HG03103 (cell line): ENCODE measurements around the gene LRMDA.

ENCODE experiments used
- ATAC-seq: cut with Tn5 transposase; IDR thresholded peaks from one replicate; pipeline ENCODE4 v1.9.1; 2021; ENCODE audit warnings: low read depth; ENCODE audit not compliant: unreplicated experiment

Gene LRMDA

GRCh38 chr10:75531571-75532031, 100.2 kb downstream of the LRMDA start:
- ATAC-seq, result no peak

- no peak for ATAC-seq
These were observed 101.0 kb downstream of the LRMDA start for GRCh38 chr10:75532253-75532924.

DNA sequence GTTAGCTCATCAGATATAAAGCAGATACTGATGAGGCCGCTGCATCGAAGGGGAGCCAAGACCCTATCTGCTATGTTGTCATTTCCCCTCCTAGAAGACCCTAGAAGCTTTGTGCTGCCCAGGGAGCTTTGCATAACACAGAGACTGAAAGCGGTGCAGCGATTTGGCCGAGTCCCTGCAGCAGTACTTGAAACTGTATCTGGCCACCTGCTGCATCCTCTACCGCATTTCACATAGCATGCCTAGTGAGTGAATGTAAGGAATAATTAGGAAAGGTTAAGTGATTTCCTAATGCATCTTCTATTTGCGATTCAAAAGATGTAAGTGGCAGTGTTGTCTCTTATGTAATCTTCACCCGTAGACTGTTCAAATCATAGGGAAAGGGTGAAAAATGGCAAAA, 106.7 kb downstream of the LRMDA start:
- ATAC-seq, result no peak

GRCh38 chr10:75538765-75539164, 107.3 kb downstream of the LRMDA start:
- ATAC-seq, result no peak

- ATAC-seq, result no peak
These were observed 109.0 kb downstream of the LRMDA start for GRCh38 chr10:75540357-75540966.

DNA sequence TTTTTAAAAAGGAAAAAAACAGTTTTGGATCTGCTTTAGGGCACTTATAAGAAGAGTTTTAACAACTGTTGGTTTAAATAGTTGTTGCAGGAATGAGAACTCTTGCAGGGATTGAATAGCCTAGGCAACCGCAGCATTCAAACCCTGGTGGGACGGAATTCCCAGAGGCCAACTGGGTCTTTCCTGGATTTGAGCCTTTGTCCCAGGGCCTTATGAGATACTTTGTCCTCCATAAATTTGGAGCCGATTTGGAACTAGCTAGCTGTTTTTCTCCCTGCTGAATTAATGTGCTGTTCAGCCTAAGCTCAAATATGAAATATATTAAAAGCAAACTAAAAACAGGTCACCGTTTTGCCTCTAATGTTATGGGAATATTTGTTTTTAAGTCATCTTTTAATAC, 109.6 kb downstream of the LRMDA start:
- ATAC-seq, result no peak

DNA sequence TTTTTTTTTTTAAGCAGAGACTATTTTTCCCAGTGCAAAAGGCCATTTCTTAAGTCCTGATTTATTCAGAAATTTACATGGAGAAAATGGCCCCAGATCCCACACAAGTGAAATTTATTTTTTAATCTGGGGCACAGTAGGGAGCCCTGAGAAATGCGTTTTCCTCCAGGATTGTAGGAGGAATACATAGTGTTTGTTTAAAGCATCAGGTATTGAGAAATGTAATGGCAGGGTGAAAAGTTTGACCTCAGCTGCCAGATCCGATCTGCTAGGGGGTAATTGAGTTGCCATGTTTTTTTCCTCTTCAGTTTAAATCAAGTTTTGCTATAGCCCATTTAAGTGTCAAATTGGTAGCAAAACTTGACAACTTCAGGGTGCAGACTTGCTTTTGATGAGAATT, 110.0 kb downstream of the LRMDA start:
- ATAC-seq, result no peak

GRCh38 chr10:75542084-75542483, 110.7 kb downstream of the LRMDA start:
- no peak for ATAC-seq

DNA sequence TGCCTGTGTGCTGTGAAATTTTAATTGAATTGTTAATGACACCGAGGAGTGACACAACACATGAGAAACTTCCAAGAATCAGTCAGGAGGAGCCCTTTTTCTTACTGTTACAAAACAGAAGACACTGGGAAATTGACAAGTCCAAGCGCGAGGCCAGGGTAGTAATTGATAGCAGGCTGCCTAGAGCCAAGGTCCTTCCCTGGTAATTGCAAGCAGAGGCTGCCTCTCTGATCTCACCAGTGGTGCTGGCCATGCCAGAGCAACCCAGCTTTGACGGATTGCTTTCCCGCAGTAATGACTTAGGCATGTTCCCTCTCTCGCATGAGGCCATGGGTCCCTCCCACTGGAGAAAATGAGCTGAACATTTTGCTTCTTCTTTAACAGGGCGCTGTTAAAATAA, 111.5 kb downstream of the LRMDA start:
- no peak for ATAC-seq

GRCh38 chr10:75544386-75544785, 113.0 kb downstream of the LRMDA start:
- ATAC-seq, result no peak

GRCh38 chr10:75544993-75545706, 113.7 kb downstream of the LRMDA start:
- no peak for ATAC-seq

- ATAC-seq, result no peak
These were observed 114.6 kb downstream of the LRMDA start for GRCh38 chr10:75546004-75546403.

DNA sequence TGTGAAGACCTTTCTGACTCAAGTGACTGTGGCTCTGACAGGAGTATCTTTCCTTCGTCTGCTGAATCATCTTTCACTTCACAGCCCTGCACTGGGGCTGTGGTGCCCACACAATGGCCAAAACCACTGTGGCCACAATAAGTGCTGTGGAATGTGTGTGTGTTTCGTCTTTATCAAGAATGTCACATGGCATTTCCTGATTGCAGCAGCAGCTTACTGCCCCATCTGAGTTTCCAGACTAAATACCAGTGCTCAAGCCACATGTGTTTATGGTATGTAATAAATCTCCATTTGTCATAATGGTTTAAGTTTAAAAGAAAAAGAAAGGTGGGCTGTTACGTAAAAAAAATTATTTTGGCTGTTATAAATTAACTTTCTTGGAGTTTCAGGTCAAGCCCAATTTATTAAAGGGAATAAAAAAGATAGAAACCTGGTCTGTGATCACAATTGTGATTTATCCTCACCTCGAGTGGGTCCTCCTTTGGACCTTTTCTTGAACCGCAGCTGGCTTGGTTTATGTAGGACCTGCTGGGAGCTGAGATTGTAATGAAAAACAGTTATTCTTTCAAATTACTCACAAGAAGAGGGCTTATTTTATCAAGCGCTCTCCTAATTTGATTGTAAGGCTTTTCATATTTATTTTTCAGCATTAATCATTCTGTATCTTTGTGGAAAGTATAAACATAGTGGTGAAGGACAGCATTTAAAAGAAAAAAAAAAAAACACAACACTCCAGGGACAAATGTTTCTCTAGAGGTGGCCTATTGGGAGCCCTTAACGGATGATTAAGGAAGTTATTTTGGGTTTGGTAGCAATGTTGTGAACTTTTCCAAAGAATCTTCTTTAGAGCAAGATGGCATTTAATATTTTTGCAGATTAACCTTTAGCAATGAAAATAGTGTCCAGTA, 116.2 kb downstream of the LRMDA start:
- no peak for ATAC-seq

- no peak for ATAC-seq
These were observed 116.9 kb downstream of the LRMDA start for GRCh38 chr10:75548356-75548755.

DNA sequence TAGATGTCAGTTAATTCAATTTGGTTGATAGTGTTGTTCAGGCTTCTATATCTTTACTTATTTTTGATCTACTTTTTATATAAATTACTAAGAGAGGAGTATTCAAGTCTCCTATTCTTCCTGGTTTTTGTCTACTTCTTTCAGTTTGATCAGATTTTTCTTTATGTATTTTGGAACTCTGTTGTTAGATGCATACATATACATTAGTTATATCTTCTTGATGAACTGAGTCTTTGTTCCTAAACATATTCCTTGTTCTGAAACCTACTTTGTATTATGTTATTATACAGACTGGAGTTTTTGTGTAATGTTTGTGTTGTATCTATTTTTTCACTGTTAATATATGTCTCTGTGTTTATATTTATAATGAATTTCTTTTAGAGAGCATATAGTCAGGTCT, 118.8 kb downstream of the LRMDA start:
- no peak for ATAC-seq

GRCh38 chr10:75552171-75552570, 120.7 kb downstream of the LRMDA start:
- ATAC-seq, result no peak

DNA sequence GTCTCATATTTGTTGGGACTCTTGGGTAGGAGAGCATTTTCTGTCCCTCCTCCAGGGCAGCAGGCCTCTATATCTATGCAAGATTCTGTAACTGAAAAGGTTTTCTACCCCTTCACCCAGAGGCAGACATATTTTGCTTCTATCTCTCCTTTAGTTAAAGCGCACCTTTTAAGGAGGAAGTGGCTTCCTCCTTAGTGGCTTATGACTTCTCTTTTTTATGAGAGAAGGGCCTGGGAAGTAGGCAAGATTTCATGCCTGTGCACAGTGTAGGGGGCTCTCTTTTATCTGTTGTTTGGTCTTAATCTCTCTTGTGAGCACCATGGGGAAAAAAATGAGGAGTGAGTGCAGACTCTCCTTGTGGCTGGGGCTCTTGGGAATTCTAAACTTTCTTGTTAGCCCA, 122.1 kb downstream of the LRMDA start:
- no peak for ATAC-seq

DNA sequence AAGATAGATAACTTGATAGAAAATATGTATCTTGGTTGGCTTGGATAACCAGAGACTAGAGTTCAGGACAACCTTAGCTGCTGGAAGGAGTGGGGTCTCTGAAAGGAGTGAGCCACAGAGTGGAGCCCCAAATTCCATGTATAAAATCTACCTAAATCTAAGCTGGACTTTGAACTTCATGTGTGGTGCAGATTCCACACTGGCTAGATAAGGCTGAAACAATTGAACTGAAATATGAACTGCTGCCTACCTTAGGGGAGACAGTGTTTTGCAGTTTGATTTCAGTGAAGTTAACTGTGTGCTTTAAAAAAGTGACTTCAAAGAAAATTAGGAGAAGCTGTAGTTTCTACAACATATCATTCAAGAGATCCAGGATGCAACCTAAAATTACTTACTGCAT, 123.9 kb downstream of the LRMDA start:
- ATAC-seq, result no peak

DNA sequence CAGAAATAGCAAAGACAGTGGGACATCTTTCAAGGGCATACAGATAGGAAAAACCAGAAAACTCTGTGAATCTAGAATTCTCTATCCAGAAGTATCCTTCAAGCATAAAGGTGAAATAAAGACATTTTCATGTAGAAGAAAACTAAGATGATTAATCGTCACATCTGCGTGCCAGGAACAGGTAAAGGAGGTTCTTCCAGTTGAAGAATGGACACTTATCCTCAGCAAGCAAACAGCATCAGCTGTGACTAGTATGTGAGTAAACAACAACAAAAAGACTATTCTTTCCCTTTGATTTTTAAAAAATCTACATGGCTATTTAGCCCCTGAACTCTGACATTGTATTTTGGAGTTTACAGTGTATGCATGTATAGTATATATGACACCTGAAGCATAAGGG, 124.9 kb downstream of the LRMDA start:
- ATAC-seq, result no peak

DNA sequence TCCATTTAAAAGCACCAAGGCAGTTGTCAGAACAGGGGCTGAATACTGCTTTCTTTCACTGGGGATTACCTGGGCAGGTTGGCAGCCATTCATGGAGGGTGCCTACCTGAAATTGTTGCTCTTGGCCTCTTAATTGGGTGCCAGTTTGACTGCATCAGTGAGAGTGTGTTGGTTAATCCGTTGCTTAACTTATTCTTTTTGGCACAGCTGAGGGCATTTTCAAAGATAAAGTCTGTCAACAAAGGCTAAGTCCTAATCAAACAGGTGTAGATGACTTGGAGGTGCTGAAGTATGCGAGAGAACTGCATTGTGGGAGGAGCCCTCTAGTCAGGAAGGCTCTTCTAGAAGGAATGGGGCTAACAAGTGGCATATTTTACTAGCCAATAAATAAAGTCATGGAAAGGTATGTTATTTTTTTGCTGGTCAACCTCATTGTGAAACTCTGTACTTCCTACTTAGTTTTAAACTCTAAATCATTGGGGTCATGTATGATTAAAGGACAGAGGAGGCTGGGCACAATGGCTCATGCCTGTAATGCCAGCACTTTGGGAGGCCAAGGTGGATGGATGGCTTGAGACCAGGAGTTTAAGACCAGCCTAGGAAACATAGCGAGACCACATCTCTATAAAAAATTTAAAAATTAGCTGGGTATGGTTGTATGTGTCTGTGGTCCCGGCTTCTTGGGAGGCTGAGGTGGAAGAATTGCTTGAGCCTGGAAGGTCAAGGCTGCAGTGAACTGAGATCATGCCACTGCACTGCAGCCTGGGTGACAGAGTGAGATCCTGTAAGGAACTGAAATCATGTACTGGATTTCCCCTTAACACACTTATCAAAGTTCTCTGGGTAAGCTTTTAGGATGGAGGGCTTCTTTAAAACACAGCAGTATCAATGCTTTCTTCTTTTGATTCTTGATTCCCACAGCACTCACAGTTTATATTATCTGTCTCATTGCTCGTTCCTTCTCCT, 134.1 kb downstream of the LRMDA start:
- no peak for ATAC-seq
